GM19043 (cell line): ENCODE measurements around the gene MUC5B.
"Not testable (repeated sequence)": the region's sequence is repeated elsewhere in the genome, so short reads cannot be mapped to it uniquely, and the experiment has no call there.

Experiments used
- ATAC-seq: cut with Tn5 transposase; IDR thresholded peaks from one replicate; pipeline ENCODE4 v1.9.1; 2021; ENCODE audit warnings: low read depth; ENCODE audit not compliant: unreplicated experiment

The MUC5B gene

GRCh38 chr11:1188451-1189130, 34.3 kb upstream of the MUC5B start:
- not testable (repeated sequence) for ATAC-seq

- ATAC-seq: not testable (repeated sequence)
Observed at GRCh38 chr11:1189816-1190215, 33.0 kb upstream of the MUC5B start.

- ATAC-seq: not testable (repeated sequence)
Observed at GRCh38 chr11:1191786-1192470, 30.9 kb upstream of the MUC5B start.

- no peak for ATAC-seq
Observed at GRCh38 chr11:1192741-1193325, 30.0 kb upstream of the MUC5B start.

- no peak for ATAC-seq
Observed at GRCh38 chr11:1193326-1194230, 29.3 kb upstream of the MUC5B start.

GRCh38 chr11:1194231-1194976, 28.5 kb upstream of the MUC5B start:
- no peak for ATAC-seq

- no peak for ATAC-seq
Observed at GRCh38 chr11:1194977-1195681, 27.7 kb upstream of the MUC5B start.

- no peak for ATAC-seq
Observed at GRCh38 chr11:1195682-1196515, 27.0 kb upstream of the MUC5B start.

GRCh38 chr11:1196516-1197391, 26.1 kb upstream of the MUC5B start:
- no peak for ATAC-seq

- no peak for ATAC-seq
Observed at GRCh38 chr11:1197431-1197885, 25.4 kb upstream of the MUC5B start.

- no peak for ATAC-seq
Observed at GRCh38 chr11:1197886-1198560, 24.8 kb upstream of the MUC5B start.

GRCh38 chr11:1198561-1199240, 24.2 kb upstream of the MUC5B start:
- ATAC-seq: no peak

- ATAC-seq: no peak
Observed at GRCh38 chr11:1199241-1199750, 23.6 kb upstream of the MUC5B start.

GRCh38 chr11:1199751-1200610, 22.9 kb upstream of the MUC5B start:
- ATAC-seq: no peak

GRCh38 chr11:1200611-1201191, 22.2 kb upstream of the MUC5B start:
- ATAC-seq: no peak
